ENCODE data around the gene CIC. TPM values are rescaled to one million over a fixed set of nuclear protein-coding genes. Genes with fewer than 3 reads are reported as not detected.

Gene CIC
- total RNA-seq, 1 experiment from 2014 or later, result 54.0 TPM

DNA sequence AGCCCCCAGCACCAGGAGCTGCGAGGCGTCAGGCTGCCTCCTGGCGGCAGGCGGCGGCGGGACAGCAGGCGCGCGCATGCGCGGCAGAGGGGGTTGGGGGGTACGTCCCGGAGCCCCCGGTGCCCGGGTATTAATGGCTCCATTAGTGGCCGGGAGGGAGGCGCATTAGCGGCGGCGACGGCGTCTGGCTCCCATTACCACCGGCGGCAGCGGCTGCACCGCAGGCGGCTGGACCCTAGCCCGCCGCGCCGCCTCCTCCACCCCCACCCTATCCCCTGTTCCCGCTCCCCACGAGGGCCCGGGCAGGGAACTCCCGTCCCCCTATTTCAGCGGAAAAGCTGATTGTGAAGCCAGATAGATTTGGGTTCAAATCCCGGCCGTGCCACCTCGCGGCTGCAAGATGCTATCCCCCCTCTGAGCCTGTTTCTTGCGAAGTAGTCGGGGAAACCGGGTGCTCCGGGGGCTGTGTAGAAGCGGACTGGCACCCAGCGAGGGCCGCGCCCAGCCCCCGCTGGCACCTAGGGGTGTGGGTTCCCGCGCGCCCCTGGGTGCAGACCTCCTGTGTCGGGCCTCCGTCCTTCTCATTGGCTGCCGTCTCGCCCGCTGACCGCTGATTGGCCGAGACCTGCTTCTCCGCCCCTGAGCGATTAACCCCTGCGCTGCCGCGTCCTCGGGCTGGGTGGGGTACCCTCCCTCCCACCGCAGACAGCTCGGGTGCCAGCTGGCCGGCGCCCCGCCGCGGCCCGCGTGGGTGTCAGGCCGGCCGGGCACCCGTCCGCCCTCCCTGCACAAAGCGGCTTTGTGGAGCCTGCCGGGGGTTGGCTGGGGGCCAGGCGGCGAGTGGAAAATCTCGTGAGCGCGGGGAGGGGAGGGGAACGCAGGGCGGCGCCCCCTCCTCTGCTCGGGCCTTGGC is 11.1 kb downstream of the CIC start:
- no peak overlapping the region for H2AFZ ChIP-seq (ENCODE audit: low read length)

More for the DNA sequence above, 11.1 kb downstream of the CIC start:
- Mint-ChIP-seq H3K9me3 (no peaks in the 10 kb centered on the region; a peak in 2 of 5 replicates), H3K36me3 (ENCODE audit: insufficient read depth in 1 of 3, low read depth in 3 of 3) (peaks cover 0 to 3% (median 1%) of the 10 kb centered on the region in 3 experiments; a peak in 4 of 7 replicates), H3K27me3 (ENCODE audit: low read depth) (no peaks in the 10 kb centered on the region; the same call in 1 of the 2 replicates), H3K4me1 (peaks cover 32 to 37% of the 10 kb centered on the region in 2 experiments), H3K4me3 (peak overlapping the region; percentile 66 to 88), H3K27ac (peak overlapping the region in 1 of 3 experiments; percentile 59; a peak in 2 of 7 replicates)
- no peak overlapping the region for H2BK15ac ChIP-seq (ENCODE audit: low read depth, low read length)
- H4K8ac ChIP-seq (replicated peaks; ENCODE audit: insufficient read length, low read depth, low read length), result no peak overlapping the region
- no peaks in the 10 kb centered on the region for H3K9me3 ChIP-seq (ENCODE audit: control insufficient read depth, low read depth, low read length)
- peaks cover 18% of the 10 kb centered on the region for H3K23me2 ChIP-seq (ENCODE audit: insufficient read length, low read depth, low read length, poor library complexity, severe bottlenecking)
- no peaks in the 10 kb centered on the region for H3K27me3 ChIP-seq (ENCODE audit: insufficient read depth, low read length)
- no peak overlapping the region for H3K56ac ChIP-seq (ENCODE audit: insufficient read length, low read depth, low read length)
- no peak overlapping the region for H3K27ac ChIP-seq (ENCODE audit: insufficient read length, low read depth, low read length)
- H3K79me1 ChIP-seq (ENCODE audit: insufficient read depth, low read depth, low read length, poor library complexity, severe bottlenecking), result no peaks in the 10 kb centered on the region
- no peak overlapping the region for H2BK5ac ChIP-seq (ENCODE audit: insufficient read length, low read length)
- WGBS (ENCODE audit: extremely low coverage, insufficient read length, low lambda C conversion rate), result no CpG with 5 or more reads among the region's 89 CpGs
- no peak overlapping the region for H2AK5ac ChIP-seq (ENCODE audit: insufficient read length, low read length)
- H3T11ph ChIP-seq (ENCODE audit: low read length), result no peak overlapping the region
- H2BK20ac ChIP-seq (ENCODE audit: low read depth, low read length, poor library complexity, severe bottlenecking), result no peak overlapping the region
- no peak overlapping the region for H4K5ac ChIP-seq (ENCODE audit: insufficient read length, low read depth, low read length)
- no peak overlapping the region for H3K18ac ChIP-seq (ENCODE audit: insufficient read length, low read depth, low read length)
- no peak overlapping the region for H2BK12ac ChIP-seq (ENCODE audit: insufficient read length, low read depth, low read length)
- H3K79me2 ChIP-seq (ENCODE audit: insufficient read depth, low read length), result peaks cover 3% of the 10 kb centered on the region; the same call in 1 of the 2 replicates
- no peak overlapping the region for H2BK120ac ChIP-seq (ENCODE audit: low read depth, low read length, poor library complexity, severe bottlenecking)
- TF ChIP-seq, protein P1, sequence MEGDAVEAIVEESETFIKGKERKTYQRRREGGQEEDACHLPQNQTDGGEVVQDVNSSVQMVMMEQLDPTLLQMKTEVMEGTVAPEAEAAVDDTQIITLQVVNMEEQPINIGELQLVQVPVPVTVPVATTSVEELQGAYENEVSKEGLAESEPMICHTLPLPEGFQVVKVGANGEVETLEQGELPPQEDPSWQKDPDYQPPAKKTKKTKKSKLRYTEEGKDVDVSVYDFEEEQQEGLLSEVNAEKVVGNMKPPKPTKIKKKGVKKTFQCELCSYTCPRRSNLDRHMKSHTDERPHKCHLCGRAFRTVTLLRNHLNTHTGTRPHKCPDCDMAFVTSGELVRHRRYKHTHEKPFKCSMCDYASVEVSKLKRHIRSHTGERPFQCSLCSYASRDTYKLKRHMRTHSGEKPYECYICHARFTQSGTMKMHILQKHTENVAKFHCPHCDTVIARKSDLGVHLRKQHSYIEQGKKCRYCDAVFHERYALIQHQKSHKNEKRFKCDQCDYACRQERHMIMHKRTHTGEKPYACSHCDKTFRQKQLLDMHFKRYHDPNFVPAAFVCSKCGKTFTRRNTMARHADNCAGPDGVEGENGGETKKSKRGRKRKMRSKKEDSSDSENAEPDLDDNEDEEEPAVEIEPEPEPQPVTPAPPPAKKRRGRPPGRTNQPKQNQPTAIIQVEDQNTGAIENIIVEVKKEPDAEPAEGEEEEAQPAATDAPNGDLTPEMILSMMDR (conservative IDR thresholded peaks at IDR 0.05), result peak; percentile 97
- H3K14ac ChIP-seq (ENCODE audit: insufficient read depth, low read length), result no peak overlapping the region
- H3K9ac ChIP-seq (ENCODE audit: extremely low read depth, insufficient read length, low read length), result no peak overlapping the region
- H3K4ac ChIP-seq (ENCODE audit: low read depth, low read length), result no peak overlapping the region
- H3K4me1 ChIP-seq (ENCODE audit: insufficient read depth, low read length), result peaks cover 8% of the 10 kb centered on the region; the same call in 1 of the 2 replicates
- no peak overlapping the region for H4K91ac ChIP-seq (ENCODE audit: insufficient read length, low read depth, low read length)
- H4K20me1 ChIP-seq (ENCODE audit: control insufficient read depth, insufficient read depth, insufficient read length), result peaks cover 3% of the 10 kb centered on the region
- peak; percentile 86 for DNase-seq
- H3K4me2 ChIP-seq (ENCODE audit: insufficient read depth, insufficient read length, low read length), result peak overlapping the region; percentile 7
- H3K23ac ChIP-seq (ENCODE audit: insufficient read length, low read depth, low read length), result no peak overlapping the region
